GM21526 (cell line): Measurements from ENCODE around the gene CYRIA.

Experiments used
- ATAC-seq: cut with Tn5 transposase; IDR thresholded peaks from one replicate; pipeline ENCODE4 v1.9.1; 2021; ENCODE audit warnings: moderate library complexity; ENCODE audit not compliant: unreplicated experiment, low FRiP score

CYRIA gene

DNA sequence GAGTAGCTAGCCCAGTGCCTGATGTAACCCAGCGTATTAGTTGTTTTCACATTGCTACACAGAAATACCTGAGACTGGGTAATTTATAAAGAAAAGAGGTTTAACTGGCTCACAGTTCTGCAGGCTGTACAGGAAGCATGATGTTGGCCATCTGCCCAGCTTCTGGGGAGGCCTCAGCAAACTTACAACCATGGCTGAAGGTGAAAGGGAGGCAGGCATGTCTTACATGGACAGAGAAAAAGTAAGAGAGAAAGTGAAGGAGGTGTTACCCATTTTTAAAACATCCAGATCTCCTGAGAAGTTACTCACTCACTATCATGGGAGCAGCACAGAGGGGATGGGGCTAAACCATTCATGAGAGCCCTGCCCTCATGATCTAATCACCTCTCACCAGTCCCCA, 6.1 kb upstream of the CYRIA start:
- ATAC-seq: no peak

DNA sequence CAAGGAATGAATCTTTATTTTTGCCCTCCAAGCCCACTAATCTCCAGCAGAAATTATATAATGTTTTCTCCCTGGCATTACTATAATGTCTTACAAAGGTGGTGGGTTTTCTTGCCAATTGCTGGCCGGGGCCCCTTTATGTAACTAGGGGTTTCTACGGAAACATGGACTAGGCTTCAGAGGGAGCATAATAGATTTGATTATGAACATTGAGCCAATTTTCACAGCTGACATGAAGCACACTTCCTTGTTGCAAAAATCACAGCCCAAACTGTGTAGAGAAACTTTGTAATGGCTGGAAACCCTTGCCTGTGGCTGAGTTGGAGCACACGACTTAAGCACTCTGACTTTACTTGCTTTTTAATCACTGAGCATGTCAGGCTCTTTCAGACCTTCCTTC, 3.8 kb upstream of the CYRIA start:
- no peak for ATAC-seq

DNA sequence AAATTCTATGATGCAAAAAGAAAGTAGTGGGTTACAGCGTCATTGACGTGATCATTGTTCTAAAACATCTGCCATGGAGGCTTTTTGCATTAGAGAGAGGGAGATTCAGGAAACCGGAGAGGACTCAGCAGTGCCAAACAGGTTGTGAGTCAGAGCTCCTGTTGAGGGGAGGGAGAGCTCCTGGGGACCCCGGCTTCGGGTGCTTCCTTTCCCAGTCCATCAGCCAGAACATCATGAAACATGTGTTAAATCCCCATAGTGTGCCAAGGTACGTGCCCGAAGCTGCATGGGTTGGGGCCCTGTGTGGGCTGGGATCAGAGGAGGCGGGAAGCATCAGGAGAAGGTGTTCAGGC, 791 bp upstream of the CYRIA start:
- ATAC-seq: no peak

DNA sequence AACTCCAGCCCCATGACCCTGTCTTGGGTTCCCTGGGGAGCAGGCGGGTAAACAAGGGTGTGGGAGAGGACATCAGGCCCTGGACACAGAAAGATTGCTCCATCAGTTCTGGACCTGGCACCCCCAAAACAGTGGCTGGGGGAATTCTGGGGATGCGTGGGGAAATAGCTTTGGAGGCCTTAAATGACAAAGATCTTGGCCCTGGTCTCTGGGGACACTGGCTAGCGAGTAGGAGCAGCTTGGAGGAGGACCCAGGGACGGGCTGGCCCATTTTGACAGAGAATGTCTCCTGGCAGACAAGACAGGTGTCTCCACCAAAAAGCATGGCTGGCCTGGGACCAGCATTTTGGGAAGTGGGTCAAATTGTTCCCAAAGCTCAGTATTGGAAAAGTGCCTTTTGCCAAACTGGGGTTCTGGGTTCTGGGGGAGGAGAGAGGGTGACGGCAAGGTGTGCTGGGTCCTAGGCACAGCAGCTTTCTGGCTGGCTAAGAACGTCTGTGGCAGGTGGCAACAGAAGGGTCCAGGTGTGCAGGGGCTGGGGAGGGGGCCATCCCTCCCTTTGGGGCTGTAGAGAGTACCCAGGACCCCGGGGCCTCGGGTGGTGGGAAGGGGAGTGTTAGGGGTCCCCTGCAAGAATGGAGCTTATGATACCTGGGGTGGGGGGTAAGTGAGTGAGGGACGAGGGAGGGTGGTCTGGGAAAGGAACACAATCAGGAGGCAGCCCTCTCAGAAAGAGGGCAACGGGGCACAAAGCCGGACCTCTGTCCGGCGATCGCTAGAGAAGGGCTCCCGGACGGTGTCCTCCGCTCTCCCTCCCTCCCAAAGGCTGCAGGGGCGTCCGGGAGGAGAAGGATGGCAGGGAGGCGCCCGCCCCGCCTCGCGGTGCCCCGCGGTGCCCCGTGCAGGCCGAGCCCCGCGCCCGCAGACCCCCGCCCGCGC, 556 bp downstream of the CYRIA start:
- ATAC-seq: no peak

DNA sequence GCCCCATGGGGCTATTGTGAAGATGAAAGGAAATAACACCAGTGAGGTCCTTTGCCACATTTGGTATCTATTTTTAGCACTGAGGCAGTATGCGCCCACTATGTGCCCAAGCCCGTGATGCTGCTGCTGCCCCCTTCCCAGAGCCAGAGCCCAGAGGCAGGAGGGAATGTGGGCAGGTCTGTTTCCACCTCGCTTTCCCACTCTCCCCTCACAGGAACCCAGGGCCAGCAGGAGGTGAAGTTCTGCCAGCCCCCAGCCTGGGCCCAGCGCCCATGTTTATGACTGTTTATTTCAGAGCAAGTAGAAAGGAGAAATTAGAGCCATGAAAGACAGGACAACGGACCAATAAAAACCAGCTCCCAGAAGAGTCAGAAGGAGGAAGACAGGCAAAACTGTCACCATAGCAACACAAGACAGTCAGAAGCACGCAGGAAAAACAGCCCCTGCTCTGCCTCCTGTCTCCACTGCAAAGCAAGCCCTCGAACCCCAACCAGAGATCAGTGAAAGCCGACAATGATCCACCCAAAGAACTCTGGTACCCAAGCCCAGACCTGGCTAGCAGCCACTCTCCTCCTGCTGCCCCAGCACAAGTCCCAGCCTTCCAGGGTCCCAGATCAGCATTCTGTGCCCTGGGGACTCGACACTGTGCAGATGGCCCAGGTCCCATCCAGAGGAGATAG, 1.4 kb downstream of the CYRIA start:
- no peak for ATAC-seq

DNA sequence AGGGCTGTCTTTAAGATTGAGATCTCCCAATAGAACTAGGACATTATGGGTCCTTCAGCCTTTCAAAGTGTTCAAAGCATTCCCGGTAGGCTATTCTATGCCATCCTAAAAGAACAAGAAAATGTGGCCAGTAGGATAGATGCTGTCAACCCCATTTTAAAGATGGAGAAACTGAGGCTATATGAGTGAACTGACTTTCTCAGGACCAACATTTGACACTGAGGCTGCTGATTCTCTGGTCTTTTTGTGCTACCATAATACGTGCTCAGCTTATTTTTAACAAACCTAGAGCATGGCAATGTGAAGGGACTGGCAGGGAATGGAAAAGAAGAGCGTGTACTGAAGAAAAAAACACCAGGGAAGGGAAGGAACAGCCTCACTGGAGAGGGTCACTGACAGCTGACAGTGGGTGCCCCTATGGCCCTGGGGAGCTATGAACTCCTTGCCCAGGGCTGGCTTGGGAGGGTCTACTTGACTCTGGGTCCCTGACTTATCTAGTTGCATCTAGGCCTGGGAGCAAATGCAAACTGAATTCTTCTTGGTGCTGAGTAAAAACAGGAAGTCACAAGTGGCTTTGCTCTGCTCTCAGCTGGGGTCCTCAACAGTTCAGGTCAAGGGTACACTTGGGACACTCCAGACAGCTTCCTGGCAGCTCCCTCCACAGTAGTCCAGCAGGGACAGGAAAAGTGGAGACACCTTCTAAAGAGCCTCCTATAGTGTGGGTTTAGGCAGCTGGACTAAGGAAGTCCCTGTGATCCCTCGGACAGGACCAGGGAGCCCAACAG, 2.3 kb downstream of the CYRIA start:
- ATAC-seq: no peak

DNA sequence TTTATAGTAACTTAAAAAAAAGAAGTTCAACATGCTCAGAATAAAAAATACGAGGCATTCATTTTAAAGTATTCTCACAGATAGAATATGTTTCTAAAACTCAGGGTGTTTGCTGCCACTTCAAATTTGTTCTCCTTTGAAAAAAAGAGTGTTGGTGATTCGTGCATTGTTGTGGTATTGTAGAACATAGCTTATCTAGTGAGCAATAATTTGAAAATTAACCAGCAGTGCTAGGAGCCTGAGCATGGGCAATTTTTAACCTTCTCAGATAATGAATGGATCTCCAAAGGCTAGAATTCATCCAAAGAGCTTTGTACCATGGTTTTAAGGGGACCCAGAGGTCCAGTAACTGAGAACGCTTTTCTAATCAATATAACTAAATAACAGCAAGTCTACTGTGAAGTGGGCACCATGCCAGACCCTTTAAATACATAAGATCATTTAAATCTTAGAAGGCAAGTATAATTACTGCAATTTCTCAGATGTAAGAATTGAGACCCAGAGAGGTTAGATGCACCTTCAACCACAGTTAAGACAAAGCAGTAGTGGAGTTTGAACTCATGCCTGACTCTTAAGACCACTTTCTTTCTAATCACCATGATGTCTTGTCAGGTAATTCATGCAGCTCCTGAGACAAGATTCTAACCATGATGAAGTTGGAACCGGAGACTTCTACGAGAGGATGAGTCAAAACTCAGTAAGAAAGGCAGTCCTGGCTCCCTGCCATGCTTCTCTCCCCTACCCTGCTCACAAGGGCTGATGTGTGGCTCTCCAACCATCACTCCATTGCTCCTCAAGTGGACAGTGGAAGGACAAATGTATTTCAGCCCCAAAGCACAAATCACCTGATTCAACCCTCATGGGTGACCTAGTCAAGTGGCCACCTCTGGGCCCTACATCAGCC, 3.4 kb downstream of the CYRIA start:
- no peak for ATAC-seq

DNA sequence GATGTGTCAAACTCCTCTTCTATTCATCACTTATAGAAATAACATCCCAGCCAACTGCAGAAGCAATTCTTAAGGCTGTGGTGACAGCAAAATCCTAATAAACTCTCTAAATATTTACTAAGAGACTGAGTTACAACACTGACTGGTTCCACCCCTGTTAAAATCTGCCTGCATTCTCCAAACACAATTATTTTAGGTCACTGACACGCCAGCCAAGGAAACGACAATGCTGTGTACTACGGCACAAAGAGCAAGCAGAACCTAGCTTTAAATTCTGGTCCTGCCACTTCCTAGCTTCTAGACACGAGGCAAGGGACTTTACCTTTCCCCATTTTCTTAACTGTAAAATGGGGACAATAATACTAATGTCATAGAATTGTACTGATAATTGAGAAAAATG, 4.1 kb downstream of the CYRIA start:
- no peak for ATAC-seq

DNA sequence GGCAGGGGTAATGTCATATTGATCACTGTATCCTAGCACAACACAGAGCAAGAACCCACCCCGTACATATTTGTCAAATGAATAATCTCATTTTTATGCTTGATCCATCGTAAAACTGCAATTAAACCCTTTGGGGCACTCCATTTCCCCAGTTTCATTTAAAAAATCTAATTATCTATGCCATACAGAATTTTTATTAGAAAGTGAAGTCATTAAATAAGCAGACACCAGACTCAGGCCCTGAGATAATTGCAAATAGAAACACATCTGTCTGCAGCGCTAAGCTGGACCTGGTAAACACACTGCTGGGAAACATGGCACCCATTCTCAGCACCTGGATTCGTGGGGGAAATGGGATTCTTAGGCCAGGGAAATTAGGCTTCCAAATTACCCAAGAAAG, 5.1 kb downstream of the CYRIA start:
- ATAC-seq: no peak

DNA sequence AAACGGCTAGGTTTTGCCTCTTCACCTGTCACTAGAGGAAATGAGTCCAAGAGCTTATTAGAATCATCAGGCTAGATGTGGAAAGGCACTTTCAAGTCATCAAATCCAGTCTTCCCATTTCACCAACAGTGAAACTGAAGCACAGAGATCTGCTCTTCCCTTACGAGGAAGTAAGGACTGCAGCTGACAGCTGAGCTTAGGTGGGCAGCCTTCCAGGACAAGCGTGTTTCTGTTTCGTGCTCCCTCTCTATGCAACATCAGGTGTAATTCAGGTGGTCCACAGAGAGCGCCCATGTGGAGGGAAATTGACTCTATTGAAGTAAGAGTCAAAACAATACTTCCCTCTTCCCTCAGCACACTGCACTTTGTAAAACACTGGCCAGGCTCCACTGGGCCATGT, 5.5 kb downstream of the CYRIA start:
- ATAC-seq: no peak

DNA sequence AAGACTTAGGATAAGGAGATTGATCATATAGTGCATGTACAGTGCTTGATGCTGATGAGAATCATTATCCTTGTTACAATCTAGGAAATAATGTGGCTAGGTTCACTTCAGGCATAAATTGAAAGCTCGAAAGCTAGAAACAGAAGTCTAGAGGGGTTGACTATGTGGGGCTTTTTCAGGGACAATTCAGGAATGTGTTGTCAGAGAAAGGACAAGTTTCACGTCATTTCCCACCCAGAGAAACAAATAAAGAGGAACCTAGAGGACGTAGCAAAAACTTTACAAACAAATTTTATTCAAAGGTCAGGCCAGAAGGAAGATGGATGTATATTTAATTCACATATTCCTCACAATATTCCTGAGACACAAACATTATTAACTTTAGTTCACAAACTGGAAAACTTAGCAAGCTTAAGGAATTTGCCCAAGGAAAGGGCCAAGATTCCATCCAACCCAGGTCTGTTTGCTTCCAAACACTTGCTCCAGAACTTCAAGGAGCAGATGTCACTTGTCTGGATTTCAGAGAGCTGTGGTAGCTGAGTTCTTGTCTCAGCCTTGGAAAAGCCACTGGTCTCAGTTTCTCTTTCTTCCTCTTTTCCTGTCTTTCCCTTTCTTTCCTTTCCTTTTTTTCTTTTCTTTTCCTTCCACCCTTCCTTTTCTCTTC, 7.4 kb downstream of the CYRIA start:
- ATAC-seq: no peak

DNA sequence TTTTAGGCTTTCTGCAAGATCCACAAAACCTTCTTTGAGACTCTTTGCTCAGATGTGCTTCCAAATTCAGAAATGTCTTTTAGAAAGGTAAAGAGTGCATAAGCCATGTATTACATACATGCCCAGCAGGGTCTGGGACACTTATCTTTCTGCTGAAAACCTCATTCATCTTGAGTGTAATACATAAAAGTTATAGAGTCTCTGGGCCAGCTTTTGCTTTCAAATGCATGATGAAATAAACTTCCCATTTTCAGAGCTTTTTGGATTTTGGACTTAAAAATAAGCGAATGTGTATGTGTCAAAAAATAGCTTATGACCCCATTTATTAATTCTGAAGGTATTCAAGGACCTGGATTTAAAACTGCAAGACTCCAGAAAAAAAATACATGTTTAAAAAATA, 8.0 kb downstream of the CYRIA start:
- ATAC-seq: no peak

DNA sequence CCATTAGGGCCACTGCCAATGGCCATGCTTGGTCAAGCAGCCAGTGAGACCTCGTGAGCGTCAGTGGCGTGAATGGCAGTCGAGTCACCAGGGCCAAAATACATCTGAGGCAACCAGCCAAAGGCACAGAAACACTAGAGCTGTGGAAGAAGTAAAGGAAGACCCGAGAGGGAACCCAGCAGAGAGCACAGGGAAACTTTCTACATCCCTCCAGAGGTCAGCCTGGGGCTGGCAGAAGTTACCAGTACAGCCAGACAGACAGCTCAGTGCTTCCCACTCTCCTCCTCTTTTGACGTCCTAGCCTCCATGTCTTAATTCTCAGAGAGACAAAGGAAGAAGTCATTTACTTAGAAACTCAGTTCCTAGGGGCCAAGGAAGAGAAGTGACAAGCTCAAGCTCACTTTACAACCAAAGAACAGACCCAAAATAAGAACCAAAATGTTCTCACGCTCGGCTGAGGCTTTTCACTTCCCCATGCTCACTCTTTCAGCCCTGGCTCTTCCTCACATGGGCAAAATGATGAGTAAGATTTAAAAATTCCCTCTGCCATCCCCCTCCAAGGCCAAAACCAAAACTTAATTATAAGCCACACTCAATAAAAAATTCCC, 8.7 kb downstream of the CYRIA start:
- peak; percentile 84 for ATAC-seq

DNA sequence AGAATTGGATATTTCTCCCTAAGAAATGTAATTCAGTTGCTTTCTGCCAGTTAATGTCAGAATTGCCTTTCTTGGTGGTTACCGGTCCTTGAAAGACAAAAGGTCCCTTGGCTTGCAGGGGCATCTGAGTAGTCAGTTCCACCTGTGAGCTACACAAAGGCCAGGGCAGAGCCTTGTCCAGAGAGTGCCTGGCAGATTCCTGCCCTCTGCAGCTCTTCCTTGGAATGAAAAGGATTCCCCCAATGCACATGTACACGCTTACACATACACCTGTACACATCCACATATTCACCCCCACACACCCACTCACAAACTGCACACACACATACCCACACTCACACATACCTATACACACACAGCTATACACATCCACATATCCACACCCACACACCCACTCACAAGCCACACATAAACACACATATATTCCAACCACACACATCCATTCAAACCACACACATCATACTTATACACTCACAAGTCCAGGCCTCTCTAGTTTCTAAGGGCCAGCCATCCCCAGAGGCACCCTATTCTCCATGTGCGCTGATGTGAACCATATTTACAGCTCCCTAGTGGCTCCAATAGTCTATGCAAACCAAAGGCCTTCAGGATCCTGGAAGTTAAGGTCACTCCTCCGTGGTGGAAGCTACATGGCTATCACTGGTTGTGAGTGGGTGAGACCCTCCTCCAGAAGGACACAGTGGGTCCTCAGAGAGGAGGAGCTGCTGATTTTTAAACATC, 9.6 kb downstream of the CYRIA start:
- ATAC-seq: no peak

DNA sequence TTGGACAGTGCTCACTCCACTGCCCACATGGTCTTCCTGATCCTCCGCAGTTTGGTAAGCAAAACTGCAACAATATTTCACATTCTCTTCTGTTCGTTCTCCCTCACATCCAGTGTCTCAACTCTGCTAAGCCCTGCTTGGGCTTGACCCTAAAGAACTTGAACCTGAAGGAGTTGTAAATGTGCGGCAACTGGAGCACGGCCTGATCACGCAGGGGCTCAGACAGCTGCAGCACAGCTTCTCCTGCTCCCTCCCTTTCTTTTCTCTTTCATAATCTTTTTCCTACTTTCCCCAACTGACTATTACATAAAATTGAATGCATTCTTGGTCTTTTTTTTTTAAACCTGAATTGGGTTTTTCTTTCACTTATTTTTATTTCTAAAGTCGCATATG, 10.2 kb downstream of the CYRIA start:
- ATAC-seq: no peak

DNA sequence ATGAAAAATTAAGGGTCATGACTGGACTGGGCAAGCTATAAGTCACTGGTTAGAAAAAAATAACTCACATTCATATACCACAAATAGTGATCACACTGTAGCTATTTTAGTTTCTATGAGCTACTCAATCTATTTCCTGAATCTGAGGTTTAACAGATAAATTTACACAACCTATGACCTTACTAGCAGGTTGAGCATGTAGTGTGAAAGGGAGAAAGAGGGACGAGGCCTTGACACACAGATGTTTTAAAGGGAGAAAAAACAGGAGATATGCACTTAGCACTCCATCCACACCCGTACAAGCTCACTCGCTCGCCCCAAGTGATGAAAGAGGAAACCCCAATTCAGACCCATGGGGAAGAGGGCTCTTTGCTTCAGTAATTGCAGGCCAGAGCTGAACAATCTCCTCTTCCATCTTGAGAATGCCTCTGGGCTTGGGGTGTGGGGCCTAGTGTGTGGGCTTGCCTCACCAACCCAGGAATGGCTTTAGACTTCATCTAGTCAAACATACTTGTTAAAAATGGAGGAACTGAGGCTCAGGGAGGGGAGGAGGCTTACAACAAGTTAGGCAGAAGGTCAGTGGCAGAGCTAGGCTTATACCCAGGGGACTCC, 10.7 kb downstream of the CYRIA start:
- no peak for ATAC-seq

DNA sequence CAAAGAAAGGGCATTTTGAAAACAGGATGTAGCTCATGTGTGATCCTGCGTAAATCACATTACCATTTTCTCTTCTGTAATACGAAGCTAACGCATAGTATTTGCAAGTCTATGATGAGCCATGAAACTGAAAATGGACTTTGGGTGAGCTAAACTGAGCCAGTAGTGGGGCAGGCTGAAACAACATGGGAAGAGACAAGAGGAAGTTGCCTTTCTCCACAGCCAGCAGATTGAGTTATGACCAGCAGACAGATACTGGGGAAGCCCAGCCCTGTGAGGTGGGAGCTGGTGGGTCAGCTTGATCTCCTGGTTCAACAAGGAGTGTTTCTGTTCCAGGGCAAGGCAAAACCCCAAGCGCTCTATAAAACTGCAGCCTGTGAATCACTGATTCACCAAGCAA, 11.8 kb downstream of the CYRIA start:
- ATAC-seq: peak; percentile 58

DNA sequence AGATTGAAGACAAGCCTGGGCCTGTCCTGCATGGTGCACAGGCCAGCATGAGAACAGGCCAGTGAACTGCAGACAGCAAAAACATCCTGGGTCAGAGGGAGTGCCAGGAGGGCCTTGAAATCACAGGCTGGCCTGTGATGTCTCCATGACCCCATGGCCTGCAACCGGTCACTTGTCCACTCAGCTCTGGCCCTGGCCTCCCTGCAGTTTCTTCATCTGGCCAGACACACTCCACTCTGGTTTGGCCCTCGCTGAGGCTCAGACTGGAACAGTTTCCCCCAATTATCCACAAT, 12.6 kb downstream of the CYRIA start:
- ATAC-seq: no peak
